HG03064 (cell line): ENCODE measurements around the gene UBAP2.

ENCODE experiments used
- ATAC-seq: cut with Tn5 transposase; IDR thresholded peaks from one replicate; pipeline ENCODE4 v1.9.1; 2021; ENCODE audit warnings: low read depth; ENCODE audit not compliant: unreplicated experiment

UBAP2 gene

DNA sequence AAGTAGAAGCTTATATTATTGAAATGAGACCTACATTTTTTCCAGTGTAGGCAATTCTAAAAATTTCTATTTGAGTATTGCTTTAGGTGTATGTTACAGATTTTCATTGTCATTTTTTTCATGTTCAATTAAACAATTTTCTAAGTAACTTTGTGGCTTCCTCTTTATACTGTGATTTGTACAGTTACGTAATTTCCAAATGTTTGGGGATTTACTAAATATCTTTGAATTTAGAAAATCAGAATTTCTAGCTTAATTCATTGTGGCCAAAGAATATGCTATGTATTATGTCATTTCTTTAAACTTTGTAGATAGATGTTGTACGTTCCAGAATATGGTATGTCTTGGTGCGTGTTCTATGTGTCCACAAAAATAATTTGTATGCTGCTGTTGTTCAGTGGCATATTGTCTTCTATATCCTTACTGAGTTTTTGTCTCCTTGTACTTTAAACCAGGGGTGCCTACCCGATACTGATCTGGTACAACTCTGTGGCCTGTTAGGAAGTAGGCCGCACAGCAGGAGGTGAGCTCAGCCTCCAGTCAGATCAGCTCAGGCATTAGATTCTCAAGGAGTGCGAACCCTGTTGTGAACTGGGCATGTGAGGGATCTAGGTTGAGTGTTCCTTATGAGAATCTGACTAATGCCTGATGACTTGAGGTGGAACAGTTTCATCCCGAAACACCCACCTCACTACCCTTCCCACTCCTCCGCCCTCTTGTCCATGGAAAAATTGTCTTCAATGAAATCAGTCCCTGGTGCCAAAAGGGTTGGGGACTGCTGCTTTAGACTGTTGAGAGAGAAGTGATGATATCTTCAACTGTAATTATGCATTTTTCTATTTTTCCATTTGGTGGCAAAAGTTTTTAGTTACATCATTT is 168.2 kb downstream of the UBAP2 start:
- ATAC-seq, result no peak

DNA sequence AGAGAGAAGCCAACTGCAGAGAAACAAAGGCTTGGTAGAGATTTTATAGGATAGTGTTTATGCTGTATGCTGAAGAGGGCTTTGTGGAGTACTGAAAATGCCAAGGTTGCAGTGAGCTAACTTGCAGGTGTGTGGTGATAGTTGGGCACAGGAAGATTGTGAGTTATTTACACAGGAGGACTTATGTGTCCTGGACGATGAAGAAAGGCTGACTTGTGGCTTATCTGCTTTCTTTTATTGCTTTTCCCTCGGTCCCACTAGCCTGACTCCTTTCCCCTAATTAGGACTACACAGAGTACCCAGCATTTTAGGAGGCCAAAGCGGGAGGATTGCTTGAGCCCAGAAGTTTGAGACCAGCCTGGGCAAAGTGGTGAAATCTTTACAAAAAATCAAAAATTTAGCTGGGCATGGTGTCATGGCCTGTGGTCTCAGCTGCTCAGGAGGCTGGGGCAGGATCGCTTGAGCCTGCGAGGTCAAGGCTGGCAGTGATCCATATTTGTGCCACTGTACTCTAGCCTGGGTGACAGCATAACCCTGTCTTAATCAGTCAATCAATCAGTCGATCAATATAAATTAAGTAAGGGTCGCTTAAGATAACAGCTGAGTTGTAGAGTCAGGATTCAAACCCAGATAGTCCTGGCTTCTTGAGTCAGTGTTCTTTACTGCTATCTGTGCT is 169.9 kb downstream of the UBAP2 start:
- ATAC-seq, result no peak

DNA sequence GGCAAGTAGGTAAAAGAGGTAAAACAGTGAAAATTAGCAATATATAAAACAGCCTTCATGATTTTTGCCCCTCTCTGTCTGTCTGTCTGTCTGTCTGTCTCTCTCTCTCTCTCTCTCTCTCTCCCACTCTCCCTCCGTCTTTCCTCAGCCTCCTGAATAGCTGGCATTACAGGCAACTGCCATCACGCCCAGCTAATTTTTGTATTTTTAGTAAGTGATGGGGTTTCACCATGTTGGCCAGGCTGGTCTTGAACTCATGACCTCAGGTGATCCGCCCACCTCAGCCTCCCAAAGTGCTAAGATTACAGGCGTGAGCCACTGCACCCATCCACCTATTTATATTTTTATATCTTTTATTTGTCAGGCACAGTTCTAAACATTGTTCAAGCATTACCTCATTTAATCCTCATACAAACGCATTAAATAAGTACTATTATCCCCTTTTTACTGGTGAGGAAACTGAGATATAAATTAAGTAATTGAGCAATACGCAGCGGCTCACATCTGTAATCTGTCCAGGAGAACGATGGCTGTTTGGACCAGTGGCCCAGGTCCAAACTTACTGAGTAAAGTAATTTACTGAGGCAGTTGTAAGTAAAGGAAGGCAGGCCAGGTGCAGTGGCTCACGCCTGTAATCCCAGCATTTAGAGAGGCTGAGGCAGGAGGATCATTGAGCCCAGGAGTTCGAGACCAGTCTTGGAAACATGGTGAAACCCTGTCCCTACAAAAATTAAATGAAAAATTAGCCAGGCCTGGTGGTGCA is 170.8 kb downstream of the UBAP2 start:
- ATAC-seq, result no peak
